Psoas muscle (tissue), 8 donors: ENCODE data around the gene RPS6KA2. TPM values are rescaled to one million over a fixed set of nuclear protein-coding genes. Genes with fewer than 3 reads are reported as not detected.

Source experiments
- ATAC-seq, 4 donors: fragments of 200-7000 bp; cut with Tn5 transposase; one replicate each; pipeline ENCODE4 v1.9.1; 2020; ENCODE audit warnings: moderate library complexity in 3 of 4, mild to moderate bottlenecking in 2 of 4
- DNase-seq, 2 donors: peaks; one replicate each; pipeline ENCODE4 v3.0.0-alpha.2; 2020
- H3K27ac ChIP-seq: fragments of 200-600 bp; one replicate; pipeline ENCODE4 v1.8.0; 2022
- H3K27me3 ChIP-seq, 3 donors: fragments of 200-600 bp in 1 of 3; one replicate each; pipeline versions ENCODE4 v1.6.1 to v1.8.0; 2013 to 2022; ENCODE audit warnings: low read length in 2 of 3, mild to moderate bottlenecking in 2 of 3, moderate library complexity in 1 of 3; ENCODE audit not compliant: insufficient read depth in 3 of 3
- H3K36me3 ChIP-seq, 2 donors: fragments of 200-600 bp in 1 of 2; one replicate each; pipeline versions ENCODE4 v1.6.1 to v1.8.0; 2013 to 2022; ENCODE audit warnings: low read depth in 1 of 2, mild to moderate bottlenecking in 1 of 2, moderate library complexity in 1 of 2; ENCODE audit not compliant: insufficient read depth in 1 of 2
- H3K4me1 ChIP-seq: fragments of 200-600 bp; one replicate; pipeline ENCODE4 v1.8.0; 2022
- H3K4me3 ChIP-seq: fragments of 200-600 bp; one replicate; pipeline ENCODE4 v1.8.0; 2022; ENCODE audit warnings: mild to moderate bottlenecking
- H3K9me3 ChIP-seq: fragments of 200-600 bp; one replicate; pipeline ENCODE4 v1.8.0; 2022
- WGBS, 3 donors: extraction: QIAGEN DNeasy Blood & Tissue Kit; methylation state at CpG; one replicate each; pipeline versions ENCODE4 v1.1.6 to v1.1.7; 2013; 5-methylcytosine and 5-hydroxymethylcytosine counted together
- intact Hi-C, 2 donors: fragments of 100-400 bp; cut with DNase I; formaldehyde crosslinking; loops; one replicate each; pipeline versions ENCODE4 v1.11.0 to v1.14.2; 2022
- polyA plus RNA-seq, 3 donors: library from polyadenylated mRNA; stranded (reverse); fragments of 200-250 nt; gene quantifications; one replicate each; pipeline ENCODE4 v1.2.3, GENCODE V29; 2013
- total RNA-seq, 4 donors: library from RNA; stranded (reverse); fragmentation: NEBNext Ultra II Directional in 2 of 4; extraction: Animal tissue kit (Norgen Biotek cat#: 25700) in 2 of 4; gene quantifications; one replicate each; pipeline versions ENCODE4 v1.2.1 to v1.2.4, GENCODE V29; 2021 to 2023
- TF ChIP-seq, protein P1 (sequence below): fragments of 200-600 bp; IDR thresholded peaks from one replicate; pipeline ENCODE4 v1.8.0; 2022; ENCODE audit warnings: antibody characterized with exemption
- donor health status: healthy with polysubstance abuse.
- donor health status: DM: no; HTN: no; CAD: no; lungs with moderate emphysema.
- donor health status: Bipolar disorder and iron deficiency.
- donor health status: healthy.
- donor health status: DM: yes; HTN: yes; CAD: no.
- donor health status: DM: no; HTN: no; CAD: no.
- donor health status: DM: no; HTN: no; CAD: no.
- donor health status: DM: yes; HTN: yes; CAD: no.

RPS6KA2 gene
- total and polyA plus RNA-seq, 7 donors, result 7.8 to 40.4 (median 20.0) TPM

DNA sequence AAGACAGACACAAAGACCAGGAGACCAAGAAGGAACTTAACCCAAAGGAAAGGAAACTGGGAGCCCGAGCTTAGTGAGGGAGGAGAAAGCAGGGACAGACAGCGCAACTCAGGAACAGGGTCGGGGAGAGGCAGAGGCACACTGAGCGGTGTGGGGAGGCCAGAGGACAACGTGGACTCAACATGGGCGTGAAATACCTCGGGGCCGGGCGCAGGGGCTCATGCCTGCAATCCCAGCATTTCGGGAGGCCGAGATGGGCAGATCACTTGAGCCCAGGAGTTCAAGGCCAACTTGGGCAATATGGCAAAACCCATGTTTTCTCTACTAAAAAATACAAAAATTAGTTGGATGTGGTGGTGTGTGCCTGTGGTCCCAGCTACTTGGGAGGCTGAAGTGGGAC lies 5.7 kb upstream of the RPS6KA2 start:
- Histone ChIP-seq H3K9me3 (no peaks in the 10 kb centered on the region), H3K4me1 (peaks cover 51% of the 10 kb centered on the region), H3K27ac (peak overlapping the region; percentile 81), H3K36me3 (no peaks in the 10 kb centered on the region), H3K27me3 (no peaks in the 10 kb centered on the region), H3K4me3 (no peak overlapping the region)
- ATAC-seq (no peak), DNase-seq (no peak)
- TF ChIP-seq, protein P1, sequence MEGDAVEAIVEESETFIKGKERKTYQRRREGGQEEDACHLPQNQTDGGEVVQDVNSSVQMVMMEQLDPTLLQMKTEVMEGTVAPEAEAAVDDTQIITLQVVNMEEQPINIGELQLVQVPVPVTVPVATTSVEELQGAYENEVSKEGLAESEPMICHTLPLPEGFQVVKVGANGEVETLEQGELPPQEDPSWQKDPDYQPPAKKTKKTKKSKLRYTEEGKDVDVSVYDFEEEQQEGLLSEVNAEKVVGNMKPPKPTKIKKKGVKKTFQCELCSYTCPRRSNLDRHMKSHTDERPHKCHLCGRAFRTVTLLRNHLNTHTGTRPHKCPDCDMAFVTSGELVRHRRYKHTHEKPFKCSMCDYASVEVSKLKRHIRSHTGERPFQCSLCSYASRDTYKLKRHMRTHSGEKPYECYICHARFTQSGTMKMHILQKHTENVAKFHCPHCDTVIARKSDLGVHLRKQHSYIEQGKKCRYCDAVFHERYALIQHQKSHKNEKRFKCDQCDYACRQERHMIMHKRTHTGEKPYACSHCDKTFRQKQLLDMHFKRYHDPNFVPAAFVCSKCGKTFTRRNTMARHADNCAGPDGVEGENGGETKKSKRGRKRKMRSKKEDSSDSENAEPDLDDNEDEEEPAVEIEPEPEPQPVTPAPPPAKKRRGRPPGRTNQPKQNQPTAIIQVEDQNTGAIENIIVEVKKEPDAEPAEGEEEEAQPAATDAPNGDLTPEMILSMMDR, result no peak
- 91 to 96% (median 94%) methylated on average over 11 of the region's 11 CpGs for WGBS, 3 donors
- intact Hi-C loops, result loop anchor here in 1 of 2 donors (2.0 kb wide), 1 partner anchor 60 kb away; no protein-coding TSS in a partner anchor

DNA sequence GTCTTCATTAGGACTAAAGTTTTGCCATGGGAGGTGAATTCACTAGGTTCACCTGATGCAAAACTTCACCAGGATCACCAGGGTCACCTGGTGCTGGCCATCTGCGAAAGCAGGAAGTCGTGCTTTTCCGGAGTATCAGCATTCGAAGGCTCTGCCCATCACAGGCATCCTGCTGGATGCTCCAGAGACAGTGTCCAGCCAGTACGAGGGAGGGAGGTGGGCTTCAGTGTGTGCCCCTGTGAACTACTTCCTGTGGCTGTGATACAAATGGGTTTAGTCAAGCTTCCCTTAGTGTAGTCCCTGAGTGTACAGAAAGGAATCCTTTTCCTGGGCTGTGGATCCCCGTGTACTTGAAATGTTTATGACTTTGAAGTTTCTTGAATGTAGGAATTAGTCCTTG lies 3.4 kb upstream of the RPS6KA2 start:
- no peak overlapping the region for H3K27ac ChIP-seq
- H3K4me3 ChIP-seq, result no peak overlapping the region
- H3K36me3 ChIP-seq, result no peaks in the 10 kb centered on the region
- 66 to 80% (median 73%) methylated on average over 6 of the region's 6 CpGs for WGBS, 3 donors
- no peak for ATAC-seq
- TF ChIP-seq, protein P1, result no peak
- no peaks in the 10 kb centered on the region for H3K27me3 ChIP-seq
- H3K4me1 ChIP-seq, result peaks cover 47% of the 10 kb centered on the region
- intact Hi-C loops, result no loop called here
- DNase-seq, result no peak
- no peaks in the 10 kb centered on the region for H3K9me3 ChIP-seq

DNA sequence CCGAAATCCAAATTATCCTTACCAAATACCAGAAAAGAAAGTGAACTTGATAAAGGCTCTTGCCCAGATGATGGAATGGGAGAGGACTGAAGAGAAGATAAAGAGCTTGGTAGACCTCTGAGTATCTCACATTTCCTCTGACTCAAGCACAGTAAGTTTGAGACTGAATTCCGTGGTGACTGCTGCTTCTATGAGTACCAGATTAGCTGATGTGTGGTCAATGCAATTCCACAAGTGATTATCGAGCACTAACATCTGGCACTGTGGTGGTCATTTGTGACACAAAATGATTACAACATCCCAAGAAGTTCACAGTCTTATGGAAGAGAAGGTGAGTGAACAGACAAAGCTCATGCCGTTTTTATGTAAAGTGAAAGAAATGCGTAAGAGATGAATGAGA lies 2.6 kb upstream of the RPS6KA2 start:
- ATAC-seq (no peak), DNase-seq (no peak)
- Histone ChIP-seq H3K4me3 (no peak overlapping the region), H3K27ac (no peak overlapping the region), H3K4me1 (peaks cover 50% of the 10 kb centered on the region), H3K9me3 (no peaks in the 10 kb centered on the region), H3K36me3 (no peaks in the 10 kb centered on the region), H3K27me3 (no peaks in the 10 kb centered on the region)
- 90 to 94% (median 93%) methylated on average over 5 of the region's 5 CpGs for WGBS, 3 donors
- TF ChIP-seq, protein P1, result no peak
- intact Hi-C loops, result loop anchor here (5.0 kb wide), 2 partner anchors 67 to 72 kb away; no protein-coding TSS in a partner anchor

DNA sequence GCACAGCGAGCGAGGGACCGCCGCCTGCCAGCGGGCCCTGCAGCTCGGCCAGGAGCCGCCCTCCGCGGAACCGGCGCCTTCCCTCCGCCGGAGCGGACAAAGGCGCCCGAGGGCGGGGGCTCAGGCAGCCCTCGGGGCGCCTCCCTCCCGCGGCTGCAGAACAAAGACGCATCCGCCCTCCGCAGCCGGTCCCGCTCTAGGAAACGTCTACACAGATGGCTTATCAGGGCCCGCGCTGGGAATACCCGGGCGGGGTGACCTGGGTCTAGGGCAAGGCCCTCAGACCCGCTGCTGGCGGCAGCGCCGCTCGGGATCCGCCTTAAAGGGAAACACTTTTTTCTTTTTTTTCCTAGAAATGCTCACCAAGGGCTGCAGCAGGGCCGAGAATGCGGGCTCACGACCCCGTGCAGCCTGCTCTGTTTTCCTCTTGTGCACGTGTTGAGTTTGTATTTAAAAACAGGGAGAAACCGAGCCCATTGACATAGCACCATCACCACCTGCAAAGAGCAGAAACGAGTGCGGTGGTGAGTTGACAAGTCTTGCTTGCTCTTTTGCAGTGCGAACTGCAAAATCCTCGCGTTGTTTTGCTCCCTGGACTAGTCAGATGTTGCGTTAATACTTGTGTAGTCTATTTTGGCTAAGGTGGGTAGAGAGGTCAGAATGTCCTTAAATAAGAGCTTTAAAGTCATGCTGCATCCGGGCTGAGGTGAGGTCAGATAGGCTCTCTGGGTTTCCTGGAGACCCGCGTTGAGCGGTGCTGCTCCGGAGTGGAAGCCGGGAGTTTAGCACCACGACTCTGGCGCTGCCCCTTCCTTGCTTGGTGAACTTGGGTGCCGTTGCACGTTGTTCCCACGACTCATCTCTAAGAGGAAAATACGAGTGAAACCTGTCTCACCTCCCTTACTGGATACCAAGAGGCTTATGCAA lies 1.1 kb upstream of the RPS6KA2 start:
- peak overlapping the region; percentile 98 for H3K27ac ChIP-seq
- TF ChIP-seq, protein P1, result no peak
- H3K4me1 ChIP-seq, result peaks cover 55% of the 10 kb centered on the region
- no peaks in the 10 kb centered on the region for H3K36me3 ChIP-seq
- DNase-seq (peak; percentile 74 to 84), ATAC-seq (peak; percentile 13 to 57 (median 33))
- WGBS, 3 donors, result 1 to 2% (median 1%) methylated on average over 51 to 61 of the region's 61 CpGs
- peak overlapping the region; percentile 82 for H3K4me3 ChIP-seq
- H3K9me3 ChIP-seq, result no peaks in the 10 kb centered on the region
- H3K27me3 ChIP-seq, result no peaks in the 10 kb centered on the region
- intact Hi-C loops, result loop anchor here (5.0 kb wide), 2 partner anchors 66 to 71 kb away; no protein-coding TSS in a partner anchor
